Measurements from ENCODE around the gene AGFG2.

AGFG2 gene

DNA sequence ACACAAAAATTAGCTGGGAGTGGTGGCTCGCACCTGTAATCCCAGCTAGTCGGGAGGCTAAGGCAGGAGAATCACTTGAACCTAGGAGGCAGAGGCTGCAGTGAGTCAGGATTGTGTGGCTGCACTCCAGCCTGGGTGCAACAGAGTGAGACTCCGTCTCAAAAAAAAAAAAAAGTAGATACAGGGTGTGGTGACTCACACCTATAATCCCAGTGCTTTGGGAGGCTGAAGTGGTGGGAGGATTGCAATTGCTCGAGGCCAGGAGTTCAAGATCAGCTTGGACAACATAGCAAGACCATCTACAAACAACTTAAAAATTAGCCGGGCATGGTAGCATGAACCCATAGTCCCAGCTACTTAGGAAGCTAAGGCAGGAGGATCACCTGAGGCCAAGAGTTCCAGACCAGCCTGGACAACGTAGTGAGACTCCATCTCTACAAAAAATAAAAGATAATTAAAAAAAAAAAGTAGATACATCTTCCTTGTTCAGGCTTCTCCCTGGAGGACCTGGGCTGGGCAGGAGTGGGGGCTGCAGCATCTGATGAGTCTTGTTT is 75.4 kb downstream of the AGFG2 start:
- no peak for DNase-seq
